ENCODE measurements around the gene TMEM132C. TPM values are rescaled to one million over a fixed set of nuclear protein-coding genes. Genes with fewer than 3 reads are reported as not detected.
"Not testable (repeated sequence)": the region's sequence is repeated elsewhere in the genome, so short reads cannot be mapped to it uniquely, and the experiment has no call there.

Gene TMEM132C
- total RNA-seq, 4 donors from 2014 or later = 0.13 to 7.6 (median 0.37) TPM

DNA sequence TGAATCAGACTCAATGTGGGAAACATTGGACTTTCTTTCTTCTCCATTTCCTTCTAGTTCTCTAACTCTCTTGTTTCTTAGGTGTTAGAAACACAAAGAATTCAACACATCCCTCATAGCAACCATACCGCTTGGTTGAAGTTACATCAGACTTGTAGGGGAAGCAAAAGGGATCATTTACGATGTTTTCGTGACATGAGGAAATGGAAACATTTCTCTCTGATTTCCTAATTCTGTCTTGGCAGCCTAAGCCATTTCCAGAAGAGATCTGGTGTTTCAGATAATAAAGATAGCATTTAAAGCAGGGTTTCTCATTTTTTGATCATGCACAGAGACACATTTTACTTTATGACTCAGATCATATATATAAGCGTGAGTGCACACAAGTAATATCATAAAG lies 202.0 kb downstream of the TMEM132C start:
- 61 to 76% methylated on average over 4 of the region's 4 CpGs for WGBS, 2 donors

DNA sequence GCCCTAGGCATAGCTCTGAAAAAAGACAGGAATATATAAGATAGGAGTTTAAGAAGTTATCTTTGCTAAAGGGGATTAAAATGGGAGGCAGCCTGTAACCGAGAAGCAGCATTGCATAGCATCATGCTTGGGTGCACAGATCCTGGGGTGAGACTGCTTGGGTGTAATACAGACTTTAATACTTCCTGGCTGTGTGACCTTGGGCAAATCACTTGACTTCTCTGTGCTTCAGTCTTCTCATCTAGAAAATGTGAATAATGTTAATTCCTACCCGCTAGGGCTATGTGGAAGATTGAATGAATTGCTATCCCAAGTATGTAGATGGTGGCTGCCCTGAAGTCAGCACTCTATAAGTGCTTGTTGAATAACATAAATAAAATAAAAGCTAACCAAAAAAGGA lies 204.5 kb downstream of the TMEM132C start:
- Histone ChIP-seq H3K27me3 (no peaks in the 10 kb centered on the region), H3K27ac (no peak overlapping the region), H3K9me3 (peaks cover 0 to 25% (median 0%) of the 10 kb centered on the region in 3 donors), H3K36me3 (no peaks in the 10 kb centered on the region), H3K4me3 (no peak overlapping the region), H3K4me1 (no peaks in the 10 kb centered on the region)
- TF ChIP-seq, protein P1, sequence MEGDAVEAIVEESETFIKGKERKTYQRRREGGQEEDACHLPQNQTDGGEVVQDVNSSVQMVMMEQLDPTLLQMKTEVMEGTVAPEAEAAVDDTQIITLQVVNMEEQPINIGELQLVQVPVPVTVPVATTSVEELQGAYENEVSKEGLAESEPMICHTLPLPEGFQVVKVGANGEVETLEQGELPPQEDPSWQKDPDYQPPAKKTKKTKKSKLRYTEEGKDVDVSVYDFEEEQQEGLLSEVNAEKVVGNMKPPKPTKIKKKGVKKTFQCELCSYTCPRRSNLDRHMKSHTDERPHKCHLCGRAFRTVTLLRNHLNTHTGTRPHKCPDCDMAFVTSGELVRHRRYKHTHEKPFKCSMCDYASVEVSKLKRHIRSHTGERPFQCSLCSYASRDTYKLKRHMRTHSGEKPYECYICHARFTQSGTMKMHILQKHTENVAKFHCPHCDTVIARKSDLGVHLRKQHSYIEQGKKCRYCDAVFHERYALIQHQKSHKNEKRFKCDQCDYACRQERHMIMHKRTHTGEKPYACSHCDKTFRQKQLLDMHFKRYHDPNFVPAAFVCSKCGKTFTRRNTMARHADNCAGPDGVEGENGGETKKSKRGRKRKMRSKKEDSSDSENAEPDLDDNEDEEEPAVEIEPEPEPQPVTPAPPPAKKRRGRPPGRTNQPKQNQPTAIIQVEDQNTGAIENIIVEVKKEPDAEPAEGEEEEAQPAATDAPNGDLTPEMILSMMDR (IDR thresholded peaks at IDR 0.05) = no peak
- TF ChIP-seq POLR2A (IDR thresholded peaks at IDR 0.05) = no peak
- WGBS, 2 donors = 72 to 89% methylated on average over 2 of the region's 2 CpGs
- intact Hi-C loops (cut with DNase I) = no loop called here
- DNase-seq = no peak

More for the DNA sequence above, 202.0 kb downstream of the TMEM132C start:
- H3K27me3 ChIP-seq = no peaks in the 10 kb centered on the region
- DNase-seq = no peak
- intact Hi-C loops (cut with DNase I) = no loop called here
- no peak overlapping the region for H3K27ac ChIP-seq
- no peak for TF ChIP-seq POLR2A (IDR thresholded peaks at IDR 0.05)
- TF ChIP-seq, protein P1 (IDR thresholded peaks at IDR 0.05) = no peak
- H3K9me3 ChIP-seq = peaks cover 0 to 27% (median 0%) of the 10 kb centered on the region in 3 donors
- no peaks in the 10 kb centered on the region for H3K4me1 ChIP-seq
- no peak overlapping the region for H3K4me3 ChIP-seq
- no peaks in the 10 kb centered on the region for H3K36me3 ChIP-seq

DNA sequence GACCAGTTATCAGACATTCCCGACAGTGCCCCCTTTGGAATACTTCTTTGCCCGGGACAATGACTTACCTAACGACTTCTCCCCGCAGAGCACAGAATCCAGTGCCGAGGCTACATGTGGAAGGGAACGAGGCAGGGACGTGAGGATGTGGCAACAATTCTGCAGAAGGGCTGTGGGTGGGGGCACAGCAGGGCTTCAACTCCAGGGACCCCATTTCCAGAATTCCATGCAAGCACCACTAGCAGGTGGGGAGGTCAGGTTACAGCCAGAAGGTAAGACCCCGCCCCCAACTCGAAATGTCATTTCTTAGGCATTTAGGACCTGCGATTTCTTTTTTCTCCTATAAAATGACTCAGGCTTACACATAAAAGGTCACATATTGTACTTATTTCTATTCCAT lies 207.9 kb downstream of the TMEM132C start:
- Histone ChIP-seq H3K4me3 (no peak overlapping the region), H3K36me3 (no peaks in the 10 kb centered on the region), H3K9me3 (peaks cover 0 to 19% (median 0%) of the 10 kb centered on the region in 3 donors), H3K4me1 (no peaks in the 10 kb centered on the region), H3K27ac (no peak overlapping the region), H3K27me3 (no peaks in the 10 kb centered on the region)
- intact Hi-C loops (cut with DNase I) = no loop called here
- TF ChIP-seq, protein P1 (IDR thresholded peaks at IDR 0.05) = no peak
- no peak for TF ChIP-seq POLR2A (IDR thresholded peaks at IDR 0.05)
- WGBS, 2 donors = 80 to 82% methylated on average over 3 to 7 of the region's 10 CpGs
- DNase-seq = no peak

DNA sequence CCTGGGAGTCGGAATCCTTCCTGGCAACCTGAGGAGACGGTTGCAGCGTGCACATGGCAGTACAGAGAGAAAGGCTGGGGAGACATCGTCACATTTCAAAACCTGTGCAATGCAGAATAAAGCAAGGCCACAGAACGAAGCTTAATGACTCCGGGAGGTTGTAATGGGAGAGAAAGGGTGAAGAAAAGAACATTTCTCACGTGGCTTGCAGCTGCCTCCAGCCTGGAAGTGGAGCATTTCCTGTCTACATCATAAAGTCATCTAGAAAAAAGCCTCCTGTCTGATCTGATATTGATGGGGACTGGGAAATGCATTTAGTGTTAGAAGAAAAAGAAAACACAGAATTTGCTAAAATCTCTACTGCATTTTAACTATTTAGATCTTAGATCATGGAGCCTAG lies 209.3 kb downstream of the TMEM132C start:
- Histone ChIP-seq H3K36me3 (no peaks in the 10 kb centered on the region), H3K27ac (no peak overlapping the region), H3K27me3 (no peaks in the 10 kb centered on the region), H3K4me3 (no peak overlapping the region), H3K9me3 (peaks cover 0 to 19% (median 0%) of the 10 kb centered on the region in 3 donors), H3K4me1 (no peaks in the 10 kb centered on the region)
- intact Hi-C loops (cut with DNase I) = no loop called here
- TF ChIP-seq, protein P1 (IDR thresholded peaks at IDR 0.05) = no peak
- TF ChIP-seq POLR2A (IDR thresholded peaks at IDR 0.05) = no peak
- WGBS, 2 donors = 31 to 40% methylated on average over 7 of the region's 7 CpGs
- no peak for DNase-seq

DNA sequence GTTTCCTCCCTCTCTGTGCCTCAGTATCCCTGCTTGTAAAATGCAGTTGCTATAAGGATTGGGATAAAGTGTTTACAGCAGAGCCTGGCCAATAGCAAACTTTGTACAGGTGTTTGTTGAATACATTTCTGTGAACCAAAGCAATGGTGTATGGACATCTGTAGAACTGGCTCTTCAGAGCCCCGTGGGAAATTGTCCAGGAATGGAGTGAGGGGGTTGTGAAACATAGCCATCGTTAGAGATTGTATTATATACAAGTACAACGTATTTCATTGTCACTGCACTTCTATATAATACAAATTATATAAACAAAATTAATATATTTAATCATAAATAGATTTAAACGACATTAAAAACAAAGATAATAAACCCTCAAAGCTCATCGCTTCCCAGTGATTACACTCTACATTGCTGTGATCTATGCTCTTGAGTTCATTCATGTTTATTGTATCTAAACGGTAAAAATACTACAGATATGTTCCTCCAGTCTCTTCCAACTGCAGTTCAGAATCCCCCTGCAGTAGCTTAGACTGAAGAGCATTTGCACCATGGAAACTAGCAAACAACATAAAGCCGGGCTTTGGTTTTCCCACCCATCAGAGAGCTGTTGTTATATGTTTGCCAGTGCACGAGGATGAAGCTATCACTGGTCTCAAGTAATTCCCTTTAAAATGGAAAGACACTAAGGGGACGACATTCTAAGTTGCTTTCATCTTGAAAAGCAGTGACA lies 216.7 kb downstream of the TMEM132C start:
- TF ChIP-seq, protein P1 (IDR thresholded peaks at IDR 0.05) = no peak
- no peak for TF ChIP-seq POLR2A (IDR thresholded peaks at IDR 0.05)
- no peak overlapping the region for H3K4me3 ChIP-seq
- H3K9me3 ChIP-seq = peaks cover 0 to 5% (median 5%) of the 10 kb centered on the region in 3 donors
- WGBS, 2 donors = 63 to 64% methylated on average over 9 of the region's 9 CpGs
- no peaks in the 10 kb centered on the region for H3K36me3 ChIP-seq
- no peak for DNase-seq
- no peak overlapping the region for H3K27ac ChIP-seq
- H3K4me1 ChIP-seq = no peaks in the 10 kb centered on the region
- H3K27me3 ChIP-seq = no peaks in the 10 kb centered on the region
- intact Hi-C loops (cut with DNase I) = no loop called here

DNA sequence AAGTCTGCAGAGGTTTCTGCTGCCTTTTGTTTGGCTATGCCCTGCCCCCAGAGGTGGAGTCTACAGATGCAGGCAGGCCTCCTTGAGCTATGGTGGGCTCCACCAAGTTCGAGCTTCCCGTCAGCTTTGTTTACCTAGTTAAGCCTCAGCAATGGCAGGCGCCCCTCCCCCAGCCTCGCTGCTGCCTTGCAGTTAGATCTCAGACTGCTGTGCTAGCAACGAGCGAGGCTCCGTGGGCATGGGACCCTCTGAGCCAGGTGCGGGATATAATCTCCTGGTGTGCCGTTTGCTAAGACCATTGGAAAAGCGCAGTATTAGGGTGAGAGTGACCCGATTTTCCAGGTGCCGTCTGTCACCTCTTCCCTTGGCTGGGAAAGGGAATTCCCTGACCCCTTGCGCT lies 230.4 kb downstream of the TMEM132C start:
- H3K36me3 ChIP-seq; H3K4me1 ChIP-seq; DNase-seq; H3K27me3 ChIP-seq; H3K4me3 ChIP-seq; H3K27ac ChIP-seq; H3K9me3 ChIP-seq; intact Hi-C loops (cut with DNase I): not testable (repeated sequence)
- WGBS, 2 donors = 91 to 93% methylated on average over 3 to 6 of the region's 13 CpGs

Data from esophagus squamous epithelium (tissue), 5 donors.